ENCODE data around the gene ME1.
"Not testable (repeated sequence)": the region's sequence is repeated elsewhere in the genome, so short reads cannot be mapped to it uniquely, and the experiment has no call there.

ME1 gene

DNA sequence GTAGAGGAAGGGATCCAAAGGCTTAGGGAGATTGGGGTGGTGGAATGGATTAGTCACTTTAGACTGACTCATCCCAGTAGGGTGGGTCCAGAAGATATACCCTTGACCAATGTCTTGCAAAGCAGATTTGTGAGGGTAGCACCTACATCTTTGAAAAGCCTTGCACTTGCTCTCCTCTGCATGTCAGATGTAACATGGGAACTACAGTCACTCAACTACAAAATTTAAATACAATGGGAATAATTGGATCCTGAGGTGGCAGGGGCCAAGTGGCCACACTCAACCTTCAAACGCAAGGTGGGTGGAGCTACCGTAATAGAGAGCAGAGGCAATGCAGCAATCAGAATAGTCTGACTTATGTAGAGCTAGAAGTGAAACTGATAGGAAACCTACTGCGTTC, 71.2 kb downstream of the ME1 start:
- DNase-seq (ENCODE audit: low read depth in 3 of 3, low spot score in 1 of 3) = no peak

DNA sequence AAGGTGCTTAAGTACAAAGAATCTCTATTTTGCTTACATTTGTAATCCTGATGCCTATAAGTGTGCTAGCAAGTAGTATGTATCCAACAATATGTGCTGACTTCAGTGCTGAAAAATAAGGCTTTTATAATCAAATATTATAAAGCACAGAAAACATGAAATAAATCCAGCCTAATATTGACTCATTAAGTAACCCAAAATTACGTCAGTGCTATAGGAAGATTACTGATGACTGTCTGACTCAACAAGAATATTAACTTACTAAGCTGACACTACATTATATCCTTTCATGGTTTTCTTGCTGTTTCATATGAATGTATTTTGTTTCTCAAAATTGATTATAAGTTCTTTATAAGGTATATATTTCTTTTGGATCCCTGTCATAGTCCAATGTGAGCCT, 76.1 kb downstream of the ME1 start:
- no peak for DNase-seq (ENCODE audit: low read depth in 3 of 3, low spot score in 1 of 3)

DNA sequence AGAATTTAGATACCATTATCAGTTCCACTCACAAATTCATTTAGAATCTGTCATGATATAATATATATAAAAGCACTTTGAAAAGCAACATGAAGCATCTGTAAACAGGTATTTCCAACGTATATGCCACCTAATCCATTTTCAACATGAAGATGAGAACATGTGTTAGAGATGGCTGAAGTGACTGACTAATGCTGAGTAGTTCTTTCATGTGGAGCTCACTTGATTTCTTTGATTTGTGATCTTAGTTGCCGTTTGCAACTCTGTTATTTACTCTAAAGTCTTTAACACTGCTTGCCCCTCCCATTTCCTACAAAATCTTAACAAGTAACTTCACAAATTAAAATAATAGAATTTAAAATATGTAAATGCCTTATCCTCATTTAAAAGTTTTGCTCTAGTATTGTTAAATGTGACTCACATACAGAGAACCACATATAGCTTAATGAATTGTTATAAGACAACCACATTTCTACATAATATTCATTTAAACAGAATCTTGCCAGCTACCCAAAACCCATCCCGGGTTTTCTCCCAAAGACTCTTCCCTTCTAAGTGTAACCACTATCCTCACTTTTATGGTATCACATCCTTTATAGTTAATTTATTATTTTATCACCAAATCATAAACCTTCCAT, 78.3 kb downstream of the ME1 start:
- DNase-seq (ENCODE audit: low read depth in 3 of 3, low spot score in 1 of 3) = no peak

DNA sequence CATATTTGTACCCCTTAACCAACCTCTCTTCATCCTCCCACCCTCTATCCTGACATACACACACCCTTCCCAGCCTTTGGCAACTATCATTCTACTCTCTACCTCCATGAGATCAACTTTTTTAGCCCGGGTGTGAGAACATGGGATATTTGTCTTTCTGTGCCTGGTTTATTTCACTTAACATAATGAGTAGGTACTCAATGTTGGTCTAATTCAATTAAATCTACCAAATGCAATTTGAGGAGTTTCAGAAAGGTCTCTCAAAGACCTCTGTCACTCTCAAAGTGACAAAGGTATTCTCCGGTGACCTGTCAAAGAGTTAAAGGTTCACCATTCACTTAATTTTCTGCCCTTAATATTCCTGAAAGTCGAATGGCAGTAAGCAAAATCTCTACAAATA, 87.7 kb downstream of the ME1 start:
- DNase-seq (ENCODE audit: low read depth in 3 of 3, low spot score in 1 of 3) = no peak

DNA sequence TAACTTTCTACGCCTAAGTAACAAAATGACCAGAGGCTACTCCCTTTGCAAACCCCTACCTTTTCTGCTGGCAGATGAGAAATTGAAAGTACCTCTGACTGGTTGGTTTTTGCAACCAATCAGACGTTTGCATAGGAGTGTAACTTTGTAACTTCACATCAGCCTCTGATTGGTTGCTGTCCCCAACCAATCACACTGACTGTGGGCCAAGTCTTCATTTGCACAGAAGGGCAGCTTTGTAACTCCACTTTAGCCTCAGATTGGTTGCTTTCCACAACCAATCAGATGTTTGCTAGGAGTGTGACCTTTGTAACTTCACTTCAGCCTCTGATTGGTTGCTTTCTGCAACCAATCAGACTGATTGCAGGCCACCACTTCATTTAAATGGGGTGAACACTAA, 89.1 kb downstream of the ME1 start:
- DNase-seq (ENCODE audit: low read depth in 3 of 3, low spot score in 1 of 3) = no peak

DNA sequence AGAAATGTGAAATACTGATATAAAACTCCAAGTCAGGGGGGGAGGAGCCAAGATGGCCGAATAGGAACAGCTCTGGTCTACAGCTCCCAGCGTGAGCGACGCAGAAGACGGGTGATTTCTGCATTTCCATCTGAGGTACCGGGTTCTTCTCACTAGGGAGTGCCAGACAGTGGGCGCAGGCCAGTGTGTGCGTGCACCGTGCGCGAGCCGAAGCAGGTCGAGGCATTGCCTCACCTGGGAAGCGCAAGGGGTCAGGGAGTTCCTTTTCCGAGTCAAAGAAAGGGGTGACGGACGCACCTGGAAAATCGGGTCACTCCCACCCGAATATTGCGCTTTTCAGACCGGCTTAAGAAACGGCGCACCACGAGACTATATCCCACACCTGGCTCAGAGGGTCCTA, 96.9 kb downstream of the ME1 start:
- DNase-seq (ENCODE audit: low read depth in 3 of 3, low spot score in 1 of 3) = not testable (repeated sequence)

DNA sequence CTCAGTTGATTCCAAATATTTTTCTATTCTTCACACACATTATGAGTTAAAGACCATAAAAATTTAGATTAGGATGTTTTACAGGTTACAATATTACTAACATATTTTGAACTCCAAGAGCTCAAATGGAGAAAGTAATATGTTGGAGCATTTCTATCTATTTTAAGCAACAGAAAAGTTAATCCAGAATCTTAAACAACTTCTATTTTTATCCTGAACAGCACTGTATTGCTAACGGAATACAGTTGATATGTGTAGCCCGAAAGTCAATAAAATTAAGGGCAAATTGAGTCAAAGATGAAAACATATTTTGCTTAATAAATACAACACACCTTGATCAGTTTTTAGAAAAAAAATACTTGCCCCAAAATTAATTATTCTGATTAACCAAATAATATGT, 97.4 kb downstream of the ME1 start:
- no peak for DNase-seq (ENCODE audit: low read depth in 3 of 3, low spot score in 1 of 3)

DNA sequence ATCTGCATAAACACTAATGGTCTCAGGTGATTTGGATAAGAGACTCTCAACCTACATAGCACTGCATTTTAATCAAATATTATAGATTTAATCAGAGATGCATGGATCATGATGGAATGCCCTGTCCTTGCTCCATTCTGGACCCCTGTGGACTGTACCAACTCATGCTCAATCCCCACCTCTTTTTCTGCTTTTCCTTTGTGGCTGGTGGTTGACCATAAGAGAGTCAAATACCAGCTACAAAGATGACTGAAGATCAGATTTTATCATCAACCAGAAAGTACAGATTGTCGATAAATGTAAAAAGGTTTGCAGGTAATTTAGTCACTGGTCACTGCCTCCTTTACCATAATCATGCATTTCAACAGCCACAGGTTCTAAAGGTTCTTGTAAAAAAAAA, 116.2 kb downstream of the ME1 start:
- no peak for DNase-seq (ENCODE audit: low read depth in 3 of 3, low spot score in 1 of 3)

DNA sequence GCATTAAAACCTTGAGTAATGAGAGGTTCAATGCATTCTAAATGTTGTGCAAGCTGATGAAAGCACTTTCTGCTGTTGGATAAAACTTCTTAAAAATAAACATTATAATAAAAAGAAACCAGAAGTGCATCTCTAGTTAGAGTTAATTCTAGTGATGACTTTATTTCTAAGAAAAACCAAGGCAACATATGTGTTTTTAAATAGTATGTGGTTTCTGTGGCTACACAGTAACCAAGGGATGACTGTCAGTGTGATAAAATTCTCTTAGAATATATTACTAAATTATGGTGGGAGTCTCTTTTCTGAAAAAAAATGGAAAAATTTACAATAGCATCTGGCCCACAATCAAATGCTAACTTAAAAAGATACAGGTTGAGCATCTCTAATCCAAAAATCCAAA, 117.0 kb downstream of the ME1 start:
- DNase-seq (ENCODE audit: low read depth in 3 of 3, low spot score in 1 of 3) = no peak

DNA sequence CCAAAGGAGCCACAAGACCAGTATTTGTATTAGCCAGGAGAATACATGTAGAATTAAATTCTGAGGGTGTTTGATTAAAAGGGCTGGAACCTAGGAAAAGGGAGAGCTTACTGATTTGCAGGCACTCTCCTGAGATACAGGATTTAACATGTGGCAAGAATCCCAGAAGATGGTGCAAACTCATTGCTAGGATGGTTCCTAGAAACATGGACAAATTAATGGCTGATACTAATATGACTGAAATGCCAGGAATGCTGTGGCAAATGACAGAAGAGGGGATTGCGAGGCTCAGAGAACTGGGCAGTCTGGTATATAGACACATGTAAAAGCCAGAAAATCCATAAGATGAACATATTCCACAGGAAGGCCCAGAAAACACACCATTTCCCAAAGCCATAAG, 119.6 kb downstream of the ME1 start:
- no peak for DNase-seq (ENCODE audit: low read depth in 3 of 3, low spot score in 1 of 3)

DNA sequence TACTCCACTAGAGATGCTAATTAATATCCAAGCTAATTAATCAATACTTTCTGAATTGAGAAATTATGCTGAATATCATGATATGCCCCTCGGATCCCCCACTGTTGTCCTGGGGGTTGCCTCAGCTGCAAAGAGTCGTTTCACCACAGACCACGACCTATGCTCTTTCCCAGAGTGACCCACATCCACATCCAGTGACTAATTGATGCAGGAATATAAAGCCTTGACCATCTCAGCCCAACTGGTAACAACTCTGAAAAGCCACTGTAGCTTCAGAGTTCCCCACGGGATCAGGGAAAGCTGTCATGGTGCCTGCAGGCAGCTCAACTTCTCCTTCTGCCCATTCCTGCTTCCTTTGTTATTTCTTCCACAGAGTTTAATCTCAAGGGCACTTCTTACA, 120.8 kb downstream of the ME1 start:
- no peak for DNase-seq (ENCODE audit: low read depth in 3 of 3, low spot score in 1 of 3)

DNA sequence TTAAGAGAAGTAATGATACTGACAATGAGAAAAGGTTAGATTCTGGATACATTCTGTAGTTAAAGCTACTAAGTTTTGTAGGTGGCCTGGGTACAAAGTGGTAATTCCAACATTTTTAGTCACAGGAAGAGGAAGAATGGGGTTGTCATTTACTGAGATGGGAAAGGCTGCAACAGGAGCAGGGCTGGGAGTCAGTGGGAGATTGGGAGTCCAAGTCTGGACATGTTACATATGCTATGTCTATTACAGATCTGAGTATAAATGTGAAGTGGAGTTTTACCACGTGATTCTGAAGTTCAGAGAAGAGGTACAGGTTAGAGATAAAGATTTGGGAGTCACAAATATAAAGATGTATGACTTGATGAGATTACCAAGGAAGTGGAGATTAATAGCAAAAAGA, 121.5 kb downstream of the ME1 start:
- DNase-seq (ENCODE audit: low read depth in 3 of 3, low spot score in 1 of 3) = no peak

DNA sequence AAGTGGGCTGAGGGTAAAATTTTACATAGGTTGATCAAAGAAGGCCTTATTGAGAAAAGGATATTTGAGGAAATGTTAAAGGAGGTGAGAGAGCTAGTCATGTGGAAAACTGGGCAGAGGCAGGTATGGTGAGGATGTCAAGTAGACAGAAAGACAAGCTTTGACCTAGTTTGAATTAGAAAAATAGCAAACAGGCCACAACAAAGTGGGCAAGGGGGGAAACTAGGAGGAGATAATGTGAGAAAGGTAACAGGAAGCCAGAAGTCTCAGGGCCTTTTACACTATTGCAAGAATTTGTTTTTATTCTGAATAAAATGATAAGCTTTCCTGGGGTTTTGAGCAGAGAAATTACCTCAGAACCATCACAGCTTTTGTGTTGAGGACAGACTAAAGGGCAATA, 122.0 kb downstream of the ME1 start:
- DNase-seq (ENCODE audit: low read depth in 3 of 3, low spot score in 1 of 3) = no peak

DNA sequence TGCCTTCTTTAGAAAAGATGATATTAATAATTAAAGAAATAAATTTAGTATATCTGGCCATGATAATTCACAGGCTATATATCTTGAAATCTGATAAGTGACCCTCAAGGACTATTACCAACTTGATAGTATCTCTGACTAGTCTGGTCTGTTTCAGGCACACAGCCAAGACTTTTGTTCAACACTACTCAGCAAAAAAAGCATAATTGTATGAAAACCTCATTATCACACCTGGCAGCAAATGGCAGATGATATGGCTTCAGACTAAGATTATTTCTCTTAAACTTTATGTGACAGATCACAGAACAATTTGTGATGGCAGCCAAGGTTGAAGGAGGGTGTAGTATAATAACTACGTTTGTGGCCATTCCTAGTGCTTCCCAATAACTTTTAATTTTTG, 123.0 kb downstream of the ME1 start:
- no peak for DNase-seq (ENCODE audit: low read depth in 3 of 3, low spot score in 1 of 3)

DNA sequence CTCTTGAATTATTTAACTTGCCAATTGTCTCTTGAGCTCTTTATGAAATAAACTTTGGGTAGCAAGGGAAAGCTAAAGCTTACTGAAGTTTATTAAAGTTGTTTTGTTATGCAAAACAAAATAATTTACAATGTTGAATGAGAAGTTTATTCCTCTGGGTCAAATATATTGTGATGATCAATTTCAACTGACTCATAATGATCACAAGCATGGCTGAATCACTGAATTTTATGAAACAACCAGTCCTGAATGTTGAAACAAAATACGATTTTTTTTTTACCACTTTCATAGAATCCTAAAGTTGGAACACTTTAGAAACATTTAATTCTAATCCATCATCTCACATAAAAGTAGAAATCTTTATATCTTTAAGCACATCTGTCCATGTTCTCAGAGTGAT, 127.4 kb downstream of the ME1 start:
- no peak for DNase-seq (ENCODE audit: low read depth in 3 of 3, low spot score in 1 of 3)

DNA sequence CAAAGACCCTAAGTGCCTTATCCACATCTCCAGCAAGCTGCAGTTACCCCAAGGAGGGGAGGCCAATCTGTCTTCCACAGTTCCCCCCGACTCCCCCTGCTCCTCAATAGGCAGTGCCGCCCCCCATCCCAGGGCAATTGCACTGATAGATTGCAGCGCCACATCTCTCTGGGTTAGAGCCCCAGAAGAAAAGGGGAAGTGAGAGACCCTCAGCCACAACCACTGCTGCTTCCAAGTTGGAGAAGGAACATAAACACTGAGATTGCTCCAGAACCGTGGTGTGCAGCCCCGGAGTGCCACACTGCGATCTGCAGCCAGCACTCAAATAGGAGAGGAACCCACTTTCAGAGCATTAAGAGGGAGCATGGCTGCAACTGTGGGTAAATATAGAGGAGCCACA, 136.2 kb downstream of the ME1 start:
- no peak for DNase-seq (ENCODE audit: low read depth in 3 of 3, low spot score in 1 of 3)

DNA sequence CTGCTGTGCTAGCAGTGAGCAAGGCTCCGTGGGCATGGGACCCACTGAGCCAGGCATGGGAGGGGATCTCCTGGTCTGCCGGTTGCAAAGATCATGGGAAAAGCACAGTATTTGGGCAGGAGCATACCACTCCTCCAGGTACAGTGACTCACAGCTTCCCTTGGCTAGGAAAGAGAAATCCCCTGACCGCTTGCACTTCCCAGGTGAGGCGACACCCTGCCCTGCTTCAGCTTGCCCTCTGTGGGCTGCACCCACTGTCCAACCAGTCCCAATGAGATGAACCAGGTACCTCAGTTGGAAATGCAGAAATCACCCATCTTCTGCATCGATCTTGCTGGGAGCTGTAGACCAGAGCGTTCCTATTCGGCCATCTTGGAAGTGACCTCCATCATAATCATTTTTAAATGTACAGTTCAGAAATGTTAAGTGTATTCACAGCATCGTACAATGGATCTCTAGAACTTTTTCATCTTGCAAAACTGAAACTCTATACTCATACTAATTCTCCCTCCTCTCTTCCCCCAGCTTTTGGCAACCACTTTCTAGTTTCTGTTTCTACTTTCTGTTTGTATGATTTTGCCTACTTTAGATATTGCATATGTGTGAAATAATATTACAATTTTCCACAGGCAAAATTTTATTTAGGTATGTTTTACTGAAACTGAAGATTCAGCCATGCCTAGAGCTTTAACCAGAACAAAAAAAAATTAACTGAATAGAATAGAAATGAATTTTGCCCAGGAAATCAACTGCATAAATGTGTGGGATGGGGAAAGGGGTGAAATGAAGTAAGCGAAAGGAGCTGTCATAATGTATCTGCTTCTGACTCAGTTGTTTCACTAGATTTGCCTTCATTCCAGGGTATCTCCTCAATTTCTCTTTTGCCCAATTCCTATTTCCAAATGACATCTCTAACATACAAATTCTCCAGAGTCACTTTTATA, 137.7 kb downstream of the ME1 start:
- no peak for DNase-seq (ENCODE audit: low read depth in 3 of 3, low spot score in 1 of 3)

DNA sequence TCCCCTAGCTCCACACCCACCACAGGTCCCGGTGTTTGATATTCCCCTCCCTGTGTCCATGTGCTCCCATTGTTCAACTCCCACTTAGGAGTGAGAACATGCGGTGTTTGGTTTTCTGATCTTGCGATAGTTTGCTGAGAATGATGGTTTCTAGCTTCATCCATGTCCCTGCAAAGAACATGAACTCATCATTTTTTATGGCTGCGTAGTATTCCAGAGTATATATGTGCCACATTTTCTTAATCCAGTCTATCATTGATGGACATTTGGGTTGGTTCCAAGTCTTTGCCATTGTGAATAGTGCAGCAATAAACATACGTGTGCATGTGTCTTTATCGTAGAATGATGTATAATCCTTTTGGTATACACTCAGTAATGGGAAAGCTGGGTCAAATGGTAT, 143.6 kb downstream of the ME1 start:
- DNase-seq (ENCODE audit: low read depth in 3 of 3, low spot score in 1 of 3) = not testable (repeated sequence)

DNA sequence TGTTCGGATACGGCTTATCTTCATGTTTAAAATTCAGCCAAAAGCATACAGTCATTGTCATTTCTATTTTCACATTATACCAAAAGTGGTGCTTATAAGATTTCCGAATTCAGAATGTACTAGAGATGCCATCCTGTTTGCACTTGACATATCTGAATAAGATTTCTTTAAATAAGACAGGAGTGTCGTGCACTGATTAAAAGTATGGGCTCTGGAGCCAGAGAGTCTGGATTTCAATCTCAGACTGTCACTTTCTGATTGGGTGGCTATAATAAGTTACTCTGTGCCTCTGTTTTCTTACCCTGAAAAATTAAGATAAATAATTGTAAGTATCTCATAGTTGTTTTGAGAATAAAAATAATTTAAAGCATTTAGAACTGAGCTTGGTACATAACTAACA, 144.9 kb downstream of the ME1 start:
- DNase-seq (ENCODE audit: low read depth in 3 of 3, low spot score in 1 of 3) = no peak

DNA sequence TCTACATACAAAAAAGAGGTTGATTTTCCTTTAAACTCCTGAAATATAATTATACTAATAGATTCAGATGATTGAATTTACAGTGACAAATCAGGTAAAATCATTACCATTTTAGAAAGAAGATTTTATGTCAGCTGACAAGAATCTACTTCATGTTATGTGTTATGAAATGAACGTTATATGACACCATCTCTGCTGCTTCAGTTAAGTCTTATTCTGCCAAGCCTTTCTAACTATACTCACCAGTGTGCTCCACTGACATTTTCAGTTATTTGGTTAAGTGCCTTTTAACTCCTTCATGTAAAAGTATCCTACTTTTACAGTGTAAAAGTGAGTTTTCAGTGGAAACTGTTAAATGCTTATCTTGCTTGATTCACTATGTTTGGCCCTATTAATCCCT, 157.3 kb downstream of the ME1 start:
- DNase-seq (ENCODE audit: low read depth in 3 of 3, low spot score in 1 of 3) = no peak

DNA sequence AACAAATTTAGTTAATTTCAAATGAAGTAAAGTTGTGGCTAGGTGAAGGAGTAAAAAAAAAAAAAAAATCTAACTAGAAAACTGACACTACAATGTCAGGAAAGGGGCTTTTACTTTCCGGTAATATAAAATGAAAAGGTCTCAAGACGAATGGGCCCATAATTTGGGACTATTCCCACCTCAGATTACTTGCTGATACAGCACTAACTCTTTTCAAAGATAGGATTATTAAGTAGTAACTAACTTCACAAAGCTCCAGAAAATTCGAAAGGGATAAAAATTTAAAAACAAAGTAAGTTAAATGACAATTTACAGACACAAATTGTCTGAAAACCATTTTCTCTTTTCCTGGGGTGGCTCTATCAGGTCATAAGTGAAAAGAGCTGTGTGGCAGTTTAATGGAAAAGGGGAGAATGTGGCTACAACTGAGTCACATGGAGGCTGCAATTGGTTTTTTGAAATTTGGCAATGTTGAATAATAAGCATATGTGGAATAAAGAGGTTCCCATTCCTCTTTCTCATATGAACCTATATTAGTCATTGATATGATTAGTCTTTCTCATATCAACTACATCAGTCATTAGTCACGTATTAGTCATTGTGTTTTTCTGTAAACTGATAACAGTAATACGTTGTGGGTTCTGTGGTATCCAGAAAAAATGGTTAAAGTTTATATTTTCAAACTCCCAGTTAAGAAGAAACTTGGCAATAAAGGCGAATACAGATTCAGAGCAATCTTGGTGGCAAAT, 159.7 kb downstream of the ME1 start:
- no peak for DNase-seq (ENCODE audit: low read depth in 3 of 3, low spot score in 1 of 3)

DNA sequence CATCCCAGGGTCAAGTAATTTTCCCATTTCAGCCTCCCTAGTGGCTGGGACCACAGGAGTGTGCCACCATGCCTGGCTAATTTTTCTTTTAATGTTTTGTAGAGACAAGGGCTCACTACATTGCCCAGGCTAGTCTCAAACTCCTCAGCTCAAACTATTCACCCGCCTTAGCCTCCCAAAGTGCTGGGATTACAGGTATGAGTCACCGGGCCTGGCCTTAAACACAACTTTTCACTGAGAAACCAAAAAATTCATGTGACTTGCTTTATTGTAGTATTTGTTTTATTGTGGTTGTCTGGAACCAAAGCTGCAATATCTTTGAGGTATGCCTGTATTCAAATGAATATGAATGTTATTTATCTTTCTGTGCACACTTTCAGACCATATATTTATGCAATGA, 165.5 kb downstream of the ME1 start:
- no peak for DNase-seq (ENCODE audit: low read depth in 3 of 3, low spot score in 1 of 3)
